GM12878 (cell line): ENCODE results near the gene CHMP3. TPM values are rescaled to one million over a fixed set of nuclear protein-coding genes. Genes with fewer than 3 reads are reported as not detected.
"Not testable (repeated sequence)": the region's sequence is repeated elsewhere in the genome, so short reads cannot be mapped to it uniquely, and the experiment has no call there.

Experiments
- ATAC-seq: fragments of 200-7000 bp; cut with Tn5 transposase; 3 replicates; pipeline ENCODE4 v1.9.1; 2020; ENCODE audit warnings: mild to moderate bottlenecking, moderate library complexity
- BruUV-seq: library from RNA; stranded (reverse); fragments of 400-500 nt; replicated peaks from 2 replicates; lab custom pipeline; 2021; lab: Mats Ljungman, UMichigan
- CTCF ChIA-PET: fragments of 300-600 bp; sonication (Branson Sonifier 250); formaldehyde crosslinking; extraction: SDS; loops from one replicate; lab custom pipeline; 2021; ENCODE audit warnings: inconsistent platforms; lab: Yijun Ruan, JAX
- POLR2A ChIA-PET: fragments of 350-600 bp; formaldehyde crosslinking; extraction: SDS; loops from one replicate; lab custom pipeline; 2021; ENCODE audit warnings: inconsistent platforms; lab: Charles Lee
- RAD21 ChIA-PET: fragments of 300-600 bp; sonication (Branson Sonifier 250); formaldehyde crosslinking; loops from one replicate; lab custom pipeline; 2023; ENCODE audit warnings: antibody characterized with exemption; ENCODE audit not compliant: unreplicated experiment; lab: Charles Lee
- SMC1A ChIA-PET: fragments of 300-600 bp; sonication (Branson Sonifier 250); formaldehyde crosslinking; loops from one replicate; lab custom pipeline; 2023; ENCODE audit not compliant: unreplicated experiment, uncharacterized antibody; lab: Charles Lee
- DNase-seq: peaks from one replicate; pipeline ENCODE4 v3.0.0-alpha.2; 2011; ENCODE audit warnings: low read depth, low spot score
- FAIRE-seq: peaks from 3 replicates; lab custom pipeline; 2011; peaks lifted over from hg19 to GRCh38; lab: Jason Lieb, UNC
- H2AFZ ChIP-seq: 2 replicates; pipeline ENCODE4 v1.6.0; 2011; ENCODE audit warnings: low read depth, low read length, control low read depth; ENCODE audit not compliant: control insufficient read depth
- H3K27ac ChIP-seq: 2 replicates; pipeline ENCODE4 v1.5.1; 2011; ENCODE audit warnings: control low read depth; ENCODE audit not compliant: control insufficient read depth, insufficient read depth
- H3K27me3 ChIP-seq, 2 experiments: replicated peaks in 1 of 2; 2 replicates each; pipeline versions ENCODE4 v1.6.0 to v1.6.1; 2011; ENCODE audit warnings: low read length in 1 of 2; ENCODE audit not compliant: control insufficient read depth in 2 of 2, insufficient read depth in 2 of 2
- H3K36me3 ChIP-seq, 2 experiments: 2 replicates each; pipeline ENCODE4 v1.5.1; 2011; ENCODE audit warnings: low read length in 1 of 2; ENCODE audit not compliant: control insufficient read depth in 2 of 2, insufficient read depth in 2 of 2
- H3K4me1 ChIP-seq: 2 replicates; pipeline ENCODE4 v1.6.1; 2011; ENCODE audit warnings: mild to moderate bottlenecking, low read length, moderate library complexity, mixed read lengths; ENCODE audit not compliant: control insufficient read depth, insufficient read depth
- H3K4me2 ChIP-seq: 2 replicates; pipeline ENCODE4 v1.6.0; 2011; ENCODE audit warnings: control low read depth; ENCODE audit not compliant: control insufficient read depth, insufficient read depth
- H3K4me3 ChIP-seq: fragments of 200-600 bp; sonication (generic); 2 replicates; pipeline ENCODE4 v1.5.1; 2016
- H3K79me2 ChIP-seq: 2 replicates; pipeline ENCODE4 v1.6.0; 2011; ENCODE audit warnings: low read length; ENCODE audit not compliant: control insufficient read depth, insufficient read depth
- H3K9ac ChIP-seq: 2 replicates; pipeline ENCODE4 v1.8.0; 2011; ENCODE audit warnings: low read length, control low read depth, mixed read lengths; ENCODE audit not compliant: control insufficient read depth, insufficient read depth
- H3K9me3 ChIP-seq: replicated peaks from 3 replicates; pipeline ENCODE4 v1.5.1; 2011; ENCODE audit warnings: mild to moderate bottlenecking, low read length; ENCODE audit not compliant: control insufficient read depth, insufficient read depth
- H4K20me1 ChIP-seq: 2 replicates; pipeline ENCODE4 v1.6.0; 2011; ENCODE audit not compliant: control insufficient read depth, insufficient read depth
- ASH2L ChIP-seq: fragments of 300-600, 200-600 bp; sonication (generic); IDR thresholded peaks from 2 replicates; pipeline ENCODE4 v1.6.1; 2017; ENCODE audit warnings: low read depth, mild to moderate bottlenecking, borderline replicate concordance
- BHLHE40 ChIP-seq, 2 experiments: fragments of 450-650 bp in 1 of 2; IDR thresholded peaks; 2 replicates each; pipeline ENCODE4 v1.6.1; 2011 to 2017; ENCODE audit warnings: low read depth in 2 of 2, borderline replicate concordance in 1 of 2, improper control_type of control experiment in 1 of 2, low read length in 1 of 2, mild to moderate bottlenecking in 1 of 2
- CBFB ChIP-seq: IDR thresholded peaks from 2 replicates; pipeline ENCODE4 v1.6.1; 2016; ENCODE audit warnings: antibody characterized with exemption, low read depth
- HCFC1 ChIP-seq: fragments of 150-350 bp; IDR thresholded peaks from 2 replicates; pipeline ENCODE4 v1.6.1; 2014; ENCODE audit warnings: low read length
- HDAC6 ChIP-seq: fragments of 200-600 bp; sonication (generic); IDR thresholded peaks from one replicate; pipeline ENCODE4 v1.8.0; 2017; ENCODE audit warnings: antibody characterized with exemption; ENCODE audit not compliant: unreplicated experiment
- HDGF ChIP-seq: fragments of 450-650 bp; IDR thresholded peaks from 2 replicates; pipeline ENCODE4 v1.6.1; 2016; ENCODE audit warnings: antibody characterized with exemption
- JUND ChIP-seq: IDR thresholded peaks from 2 replicates; pipeline ENCODE4 v1.6.1; 2012; ENCODE audit warnings: low read depth, mild to moderate bottlenecking, low read length, improper control_type of control experiment, moderate library complexity
- KAT2A ChIP-seq: conservative IDR thresholded peaks from 2 replicates; pipeline ENCODE4 v1.6.1; 2011; ENCODE audit warnings: low read depth, low read length; ENCODE audit not compliant: control insufficient read depth
- MTA2 ChIP-seq: fragments of 450-650 bp; IDR thresholded peaks from 2 replicates; pipeline ENCODE4 v1.6.1; 2016; ENCODE audit warnings: low read depth, mild to moderate bottlenecking, moderate library complexity
- MYC ChIP-seq: IDR thresholded peaks from 2 replicates; pipeline ENCODE4 v1.6.1; 2011; ENCODE audit warnings: mild to moderate bottlenecking, low read length, moderate library complexity, inconsistent platforms; ENCODE audit not compliant: insufficient read depth, insufficient replicate concordance, insufficient read length, severe bottlenecking
- NFIC ChIP-seq: IDR thresholded peaks from 2 replicates; pipeline ENCODE4 v1.6.1; 2012; ENCODE audit warnings: low read depth, mild to moderate bottlenecking, inconsistent platforms, low read length, moderate library complexity
- NFYB ChIP-seq: IDR thresholded peaks from 2 replicates; pipeline ENCODE4 v1.6.1; 2011; ENCODE audit warnings: low read depth, mild to moderate bottlenecking, low read length, improper control_type of control experiment, moderate library complexity; ENCODE audit not compliant: insufficient read depth
- PAX5 ChIP-seq: IDR thresholded peaks from 2 replicates; pipeline ENCODE4 v1.6.1; 2011; ENCODE audit warnings: low read depth, low read length, borderline replicate concordance
- SMC3 ChIP-seq: IDR thresholded peaks from 2 replicates; pipeline ENCODE4 v1.6.1; 2011; ENCODE audit warnings: low read length, improper control_type of control experiment, borderline replicate concordance
- SP1 ChIP-seq: IDR thresholded peaks from one replicate; pipeline ENCODE4 v1.6.1; 2011; ENCODE audit warnings: low read depth, low read length
- SUPT20H ChIP-seq: IDR thresholded peaks from 2 replicates; pipeline ENCODE4 v1.6.1; 2011; ENCODE audit warnings: low read depth, mild to moderate bottlenecking, low read length, moderate library complexity, borderline replicate concordance; ENCODE audit not compliant: control insufficient read depth
- TCF3 ChIP-seq: IDR thresholded peaks from 2 replicates; pipeline ENCODE4 v1.6.1; 2012; ENCODE audit warnings: low read depth, mild to moderate bottlenecking, low read length, borderline replicate concordance; ENCODE audit not compliant: insufficient read depth
- YY1 ChIP-seq: IDR thresholded peaks from 2 replicates; pipeline ENCODE4 v1.6.1; 2011; ENCODE audit warnings: low read depth, mild to moderate bottlenecking, low read length
- ZNF217 ChIP-seq: fragments of 450-650 bp; IDR thresholded peaks from 2 replicates; pipeline ENCODE4 v1.6.1; 2017; ENCODE audit warnings: antibody characterized with exemption, mild to moderate bottlenecking
- ZNF274 ChIP-seq: IDR thresholded peaks from one replicate; pipeline ENCODE4 v1.8.0; 2011; ENCODE audit not compliant: insufficient read length, insufficient read depth
- WGBS: methylation state at CpG from one replicate; pipeline ENCODE4 v1.1.6; 2016; ENCODE audit warnings: low lambda C conversion rate; ENCODE audit not compliant: insufficient replicate concordance, insufficient coverage; ENCODE audit errors: missing lambda C conversion rate; 5-methylcytosine and 5-hydroxymethylcytosine counted together
- in situ Hi-C: fragments of 300-500 bp; cut with MboI; formaldehyde crosslinking; loops from 9 replicates; pipeline ENCODE4 v1.14.3; 2018; ENCODE audit warnings: mixed read lengths
- intact Hi-C: fragments of 100-400 bp; cut with micrococcal nuclease; formaldehyde crosslinking; loops from one replicate; pipeline ENCODE4 v1.14.2; 2022; ENCODE audit not compliant: unreplicated experiment
- polyA plus RNA-seq, 11 experiments: library from polyadenylated mRNA; depleted of rRNA in 4 of 11; unstranded in 6 of 11; stranded (reverse) in 5 of 11; fragments of >200 nt; fragmentation: Nextera tagmentation in 4 of 11; fragmentation: Illumina TruSeq in 1 of 11; extraction: Ambion mirVana in 4 of 11; extraction: Trizol in 1 of 11; gene quantifications; 1 replicate in 1 of 11; 2 replicates in 10 of 11; pipeline versions ENCODE4 v1.2.1 to v1.2.3, GENCODE V29; 2011 to 2016; ENCODE audit warnings: inconsistent platforms in 2 of 11, missing spikeins in 2 of 11, low read depth in 1 of 11
- total RNA-seq, 4 experiments: library from RNA; depleted of rRNA in 3 of 4; stranded (reverse); fragments of >200 nt in 3 of 4; fragmentation: Illumina TruSeq in 1 of 4; extraction: Trizol in 1 of 4; gene quantifications; 2 replicates each; pipeline versions ENCODE4 v1.2.1 to v1.2.3, GENCODE V29; 2013 to 2021

Gene CHMP3
- total and polyA plus RNA-seq, 10 of the 15 experiments (the other 5 are each of a cell fraction or from before 2014, with no cell fraction given), result 22.5 to 56.8 (median 32.5) TPM

DNA sequence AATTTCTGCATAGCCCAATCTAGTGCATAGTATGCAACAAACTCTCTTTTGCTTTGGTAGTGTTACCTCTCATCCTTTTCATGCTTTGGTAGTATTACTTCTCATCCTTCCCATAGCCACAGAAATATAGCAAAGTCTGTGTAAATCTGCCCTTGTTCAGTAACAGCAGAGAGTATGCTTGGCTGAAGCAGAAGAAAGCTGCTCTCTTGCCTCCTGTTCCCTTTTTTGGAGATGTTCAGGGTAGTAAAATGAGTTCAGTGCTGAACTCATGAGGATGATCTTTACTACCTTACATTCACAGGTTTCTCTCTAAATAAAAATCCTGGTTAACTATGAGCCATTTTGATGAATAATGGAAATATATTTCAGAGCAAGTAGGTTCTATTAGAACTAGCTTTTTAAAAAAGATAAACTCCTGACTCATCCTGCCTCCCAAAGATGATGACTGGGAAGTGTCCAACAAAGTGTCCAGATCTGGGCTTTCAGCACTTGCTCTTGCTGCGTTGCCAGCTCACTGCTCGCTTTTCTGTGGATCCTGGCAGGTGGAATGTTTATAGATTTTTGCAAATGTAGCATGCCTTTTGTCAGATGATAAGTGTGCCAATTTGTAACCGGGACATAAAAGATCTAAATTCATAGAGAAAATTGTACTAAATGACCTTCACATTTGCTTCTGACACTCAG is 29.4 kb upstream of the CHMP3 start:
- no peak for ATAC-seq
- CTCF ChIA-PET, result no interaction called here

DNA sequence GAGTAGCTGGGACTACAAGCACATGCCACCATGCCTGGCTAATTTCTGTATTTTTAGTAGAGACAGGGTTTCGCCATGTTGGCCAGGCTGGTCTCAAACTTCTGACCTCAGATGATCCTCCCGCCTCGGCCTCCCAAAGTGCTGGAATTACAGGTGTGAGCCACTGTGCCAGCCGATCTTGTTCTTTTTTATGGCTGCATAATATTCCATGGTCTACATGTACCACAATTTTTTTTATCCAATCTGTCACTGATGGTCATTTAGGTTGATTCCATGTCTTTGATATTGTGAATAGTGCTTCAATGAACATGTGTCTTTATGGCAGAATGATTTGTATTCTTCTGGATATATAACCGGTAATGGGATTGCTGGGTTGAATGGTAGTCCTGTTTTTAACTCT is 26.5 kb upstream of the CHMP3 start:
- H3K9ac ChIP-seq, H2AFZ ChIP-seq, ATAC-seq, intact Hi-C loops, BruUV-seq, FAIRE-seq, H3K4me3 ChIP-seq, H3K36me3 ChIP-seq, in situ Hi-C loops, H3K4me1 ChIP-seq, POLR2A ChIA-PET, SMC1A ChIA-PET, H3K79me2 ChIP-seq, CTCF ChIA-PET, H4K20me1 ChIP-seq, H3K27me3 ChIP-seq, H3K27ac ChIP-seq, H3K4me2 ChIP-seq, RAD21 ChIA-PET, DNase-seq, H3K9me3 ChIP-seq: not testable (repeated sequence)
- WGBS, result 88% methylated on average over 5 of the region's 5 CpGs

More for the DNA sequence above, 29.4 kb upstream of the CHMP3 start:
- BruUV-seq, result no TSS peak
- H3K27ac ChIP-seq, result no peak overlapping the region
- H3K9ac ChIP-seq, result no peak overlapping the region
- WGBS, result 63% methylated on average over 3 of the region's 3 CpGs
- TF ChIP-seq JUND (no peak), ASH2L (no peak), ZNF217 (no peak), NFYB (no peak), YY1 (no peak), ZNF274 (no peak), SUPT20H (no peak), NFIC (no peak), KAT2A (no peak), BHLHE40 (IDR thresholded peaks at IDR 0.05; ENCODE audit: borderline replicate concordance in 1 of 2, low read depth in 2 of 2, low read length in 1 of 2) (no peak), PAX5 (no peak), TCF3 (no peak), SP1 (no peak), HDAC6 (no peak), SMC3 (no peak), HDGF (no peak), MTA2 (no peak), MYC (no peak), CBFB (no peak), HCFC1 (no peak)
- H3K4me1 ChIP-seq, result no peaks in the 10 kb centered on the region
- no peaks in the 10 kb centered on the region for H3K79me2 ChIP-seq
- H2AFZ ChIP-seq, result no peak overlapping the region
- SMC1A ChIA-PET, result no interaction called here
- no peak overlapping the region for H3K4me2 ChIP-seq
- no peaks in the 10 kb centered on the region for H4K20me1 ChIP-seq
- no peaks in the 10 kb centered on the region for H3K9me3 ChIP-seq
- in situ Hi-C loops, result no loop called here
- H3K36me3 ChIP-seq, result no peaks in the 10 kb centered on the region
- H3K4me3 ChIP-seq, result no peak overlapping the region
- RAD21 ChIA-PET, result interaction anchor here (1.0 kb wide), 1 partner anchor 30 kb away, joined by 4 read pairs; no protein-coding TSS in a partner anchor
- POLR2A ChIA-PET, result no interaction called here
- FAIRE-seq (no peak), DNase-seq (no peak)
- intact Hi-C loops, result no loop called here
- H3K27me3 ChIP-seq, result no peaks in the 10 kb centered on the region
